B cell (primary cell): ENCODE results near the gene CHMP1B. TPM values are rescaled to one million over a fixed set of nuclear protein-coding genes. Genes with fewer than 3 reads are reported as not detected.

Experiments used
- ATAC-seq: fragments of 200-7000 bp; cut with Tn5 transposase; one replicate; pipeline ENCODE4 v1.10.0; 2021; ENCODE audit warnings: low read depth, mild to moderate bottlenecking, moderate number of reproducible peaks, moderate library complexity
- CTCF ChIA-PET: fragments of 350-600 bp; sonication (Branson Sonifier 250); formaldehyde crosslinking; loops from one replicate; lab custom pipeline; 2021; ENCODE audit warnings: antibody characterized with exemption, inconsistent platforms; lab: Charles Lee
- POLR2A ChIA-PET: fragments of 350-600 bp; sonication (Branson Sonifier 250); formaldehyde crosslinking; loops from one replicate; lab custom pipeline; 2021; ENCODE audit warnings: antibody characterized with exemption; lab: Charles Lee
- DNase-seq: peaks from one replicate; pipeline ENCODE4 v3.0.0; 2013
- H2AFZ ChIP-seq: 2 replicates; pipeline ENCODE4 v1.6.1; 2012; ENCODE audit warnings: mild to moderate bottlenecking, low read depth, low read length; ENCODE audit not compliant: insufficient read depth, poor library complexity, severe bottlenecking
- H3K27ac ChIP-seq, 2 donors: 1 replicate in 1 of 2; 2 replicates in 1 of 2; pipeline ENCODE4 v1.5.1; 2012 to 2013; ENCODE audit warnings: low read length in 2 of 2, mild to moderate bottlenecking in 2 of 2, moderate library complexity in 1 of 2
- H3K27me3 ChIP-seq, 4 experiments: fragments of 200-600 bp in 1 of 4; sonication (generic) in 1 of 4; replicated peaks in 1 of 4; 1 replicate in 2 of 4; 2 replicates in 2 of 4; pipeline versions ENCODE4 v1.6.1 to v1.7.0; 2013 to 2016; ENCODE audit warnings: low read length in 3 of 4, mild to moderate bottlenecking in 2 of 4, mixed read lengths in 1 of 4, moderate library complexity in 1 of 4; ENCODE audit not compliant: insufficient read depth in 4 of 4, control insufficient read depth in 3 of 4; ENCODE audit errors: control extremely low read depth in 1 of 4
- H3K36me3 ChIP-seq, 2 experiments: replicated peaks in 1 of 2; 1 replicate in 1 of 2; 2 replicates in 1 of 2; pipeline versions ENCODE4 v1.6.1 to v1.7.1; 2013; ENCODE audit warnings: low read length in 1 of 2; ENCODE audit not compliant: insufficient read depth in 2 of 2, control insufficient read depth in 1 of 2; ENCODE audit errors: control extremely low read depth in 1 of 2, extremely low read depth in 1 of 2
- H3K4me1 ChIP-seq, 2 donors: fragments of 200-600 bp in 1 of 2; sonication (generic) in 1 of 2; 1 replicate in 1 of 2; 2 replicates in 1 of 2; pipeline versions ENCODE4 v1.5.1 to v1.6.1; 2013 to 2017; ENCODE audit warnings: low read length in 2 of 2; ENCODE audit not compliant: control insufficient read depth in 2 of 2, insufficient read depth in 2 of 2
- H3K4me2 ChIP-seq: replicated peaks from 2 replicates; pipeline ENCODE3; 2012; ENCODE audit warnings: mild to moderate bottlenecking, low read depth, low read length; ENCODE audit not compliant: poor library complexity, severe bottlenecking
- H3K4me3 ChIP-seq, 5 experiments: fragments of 200-600 bp in 1 of 5; sonication (generic) in 1 of 5; 1 replicate in 3 of 5; 2 replicates in 2 of 5; pipeline versions ENCODE4 v1.5.1 to v1.7.0; 2011 to 2016; ENCODE audit warnings: low read length in 4 of 5, mild to moderate bottlenecking in 4 of 5, low read depth in 2 of 5, control low read depth in 1 of 5, moderate library complexity in 1 of 5; ENCODE audit not compliant: insufficient read depth in 1 of 5; ENCODE audit errors: control extremely low read depth in 1 of 5, extremely low read depth in 1 of 5
- H3K79me2 ChIP-seq: fragments of 200-600 bp; sonication (generic); one replicate; pipeline ENCODE4 v1.6.0; 2016; ENCODE audit warnings: low read length; ENCODE audit not compliant: control insufficient read depth, insufficient read depth
- H3K9ac ChIP-seq: fragments of 200-600 bp; sonication (generic); 2 replicates; pipeline ENCODE4 v1.6.1; 2017; ENCODE audit warnings: mild to moderate bottlenecking, low read length, moderate library complexity
- H3K9me3 ChIP-seq, 3 donors: one replicate each; pipeline versions ENCODE4 v1.6.1 to v1.7.1; 2013; ENCODE audit warnings: low read length in 2 of 3; ENCODE audit not compliant: control insufficient read depth in 2 of 3, insufficient read depth in 1 of 3; ENCODE audit errors: control extremely low read depth in 1 of 3
- H4K20me1 ChIP-seq: 2 replicates; pipeline ENCODE4 v1.6.0; 2012; ENCODE audit warnings: mild to moderate bottlenecking, low read length; ENCODE audit not compliant: insufficient read depth, control insufficient read depth, poor library complexity, severe bottlenecking
- H3K27ac Mint-ChIP-seq: one replicate; pipeline ENCODE4 v1.8.0; 2021; ENCODE audit warnings: mixed read lengths
- H3K27me3 Mint-ChIP-seq: one replicate; pipeline ENCODE4 v1.8.0; 2021; ENCODE audit warnings: mixed read lengths
- H3K4me1 Mint-ChIP-seq: one replicate; pipeline ENCODE4 v1.8.0; 2021; ENCODE audit warnings: mixed read lengths
- H3K4me3 Mint-ChIP-seq: one replicate; pipeline ENCODE4 v1.8.0; 2021; ENCODE audit warnings: mixed read lengths
- H3K9me3 Mint-ChIP-seq: one replicate; pipeline ENCODE4 v1.8.0; 2022; ENCODE audit warnings: mixed read lengths; ENCODE audit not compliant: insufficient read depth
- CTCF ChIP-seq: fragments of 200-600 bp; IDR thresholded peaks from one replicate; pipeline ENCODE4 v1.8.0; 2022; ENCODE audit warnings: antibody characterized with exemption, mild to moderate bottlenecking
- EZH2 ChIP-seq: IDR thresholded peaks from 2 replicates; pipeline ENCODE4 v1.6.1; 2012; ENCODE audit warnings: borderline replicate concordance, low read depth, mild to moderate bottlenecking, moderate library complexity, low read length; ENCODE audit not compliant: insufficient read depth, poor library complexity, severe bottlenecking
- WGBS: methylation state at CpG from one replicate; pipeline ENCODE4 v1.1.5; 2013; ENCODE audit warnings: missing lambda C conversion rate; ENCODE audit not compliant: insufficient coverage; 5-methylcytosine and 5-hydroxymethylcytosine counted together
- intact Hi-C: fragments of 100-400 bp; cut with micrococcal nuclease; formaldehyde crosslinking; loops from one replicate; pipeline ENCODE4 v1.10.0; 2022
- polyA plus RNA-seq: library from polyadenylated mRNA; depleted of rRNA; stranded (reverse); fragments of >200 nt; gene quantifications from 2 replicates; pipeline ENCODE4 v1.2.3, GENCODE V29; 2012
- total RNA-seq, 2 donors: library from RNA; stranded (reverse); fragments of 120-200 nt in 1 of 2; gene quantifications; 1 replicate in 1 of 2; 2 replicates in 1 of 2; pipeline versions ENCODE4 v1.2.3 to v1.2.4, GENCODE V29; 2013 to 2022

CHMP1B gene
- total and polyA plus RNA-seq, 2 donors (not counting 1 experiment from before 2014, with no cell fraction given), result 55.4 to 86.0 TPM

- H3K27me3 ChIP-seq, result no peaks in the 10 kb centered on the region
- no peaks in the 10 kb centered on the region for H3K9me3 ChIP-seq
- CTCF ChIA-PET, result no interaction called here
- no peaks in the 10 kb centered on the region for H3K79me2 ChIP-seq
- TF ChIP-seq CTCF (no peak), EZH2 (no peak)
- intact Hi-C loops, result no loop called here
- H3K4me3 ChIP-seq, result no peak overlapping the region
- POLR2A ChIA-PET, result no interaction called here
- DNase-seq, result no peak
- 96% methylated on average over 4 of the region's 4 CpGs for WGBS
- peaks cover 0 to 6% of the 10 kb centered on the region in 2 experiments for H3K36me3 ChIP-seq
- H3K27ac Mint-ChIP-seq, result no peak overlapping the region
- peaks cover 6% of the 10 kb centered on the region for H3K4me1 Mint-ChIP-seq
- no peaks in the 10 kb centered on the region for H3K9me3 Mint-ChIP-seq
- no peak overlapping the region for H2AFZ ChIP-seq
- no peaks in the 10 kb centered on the region for H4K20me1 ChIP-seq
- no peak for ATAC-seq
- H3K4me2 ChIP-seq, result no peak overlapping the region
- peaks cover 2% of the 10 kb centered on the region for H3K27me3 Mint-ChIP-seq
- H3K9ac ChIP-seq, result no peak overlapping the region
- H3K4me1 ChIP-seq, result no peaks in the 10 kb centered on the region
- no peak overlapping the region for H3K4me3 Mint-ChIP-seq
- H3K27ac ChIP-seq, result no peak overlapping the region
Observed at GRCh38 chr18:11859903-11860407, 8.7 kb downstream of the CHMP1B start.

GRCh38 chr18:11860594-11861450 is 9.6 kb downstream of the CHMP1B start:
- 92% methylated on average over 11 of the region's 17 CpGs for WGBS
- Histone ChIP-seq H3K4me1 (no peaks in the 10 kb centered on the region), H3K4me3 (no peak overlapping the region), H3K4me2 (no peak overlapping the region), H3K36me3 (peaks cover 0 to 4% of the 10 kb centered on the region in 2 experiments), H3K27me3 (no peaks in the 10 kb centered on the region), H2AFZ (no peak overlapping the region), H3K9ac (no peak overlapping the region), H3K9me3 (no peaks in the 10 kb centered on the region), H3K79me2 (no peaks in the 10 kb centered on the region), H3K27ac (no peak overlapping the region), H4K20me1 (no peaks in the 10 kb centered on the region)
- CTCF ChIA-PET, result no interaction called here
- peaks cover 7% of the 10 kb centered on the region for H3K27me3 Mint-ChIP-seq
- ATAC-seq (no peak), DNase-seq (no peak)
- POLR2A ChIA-PET, result no interaction called here
- H3K4me1 Mint-ChIP-seq, result peaks cover 2% of the 10 kb centered on the region
- TF ChIP-seq EZH2 (no peak), CTCF (no peak)
- no peaks in the 10 kb centered on the region for H3K9me3 Mint-ChIP-seq
- H3K27ac Mint-ChIP-seq, result no peak overlapping the region
- intact Hi-C loops, result no loop called here
- H3K4me3 Mint-ChIP-seq, result no peak overlapping the region
